Stimulated activated CD4-positive, alpha-beta T cell treated with anti-CD3 and anti-CD28 coated beads, Interleukin-2, amount 100 ng/mL, for 48 hours (primary cell): ENCODE data around the gene SORT1.
A peak's percentile ranks its signal among the peaks of the same experiment; 100 is the strongest.
"Not testable (repeated sequence)": the region's sequence is repeated elsewhere in the genome, so short reads cannot be mapped to it uniquely, and the experiment has no call there.

Experiments
- DNase-seq, 2 donors: peaks; one replicate each; pipeline ENCODE4 v3.0.0-alpha.2; 2020

Gene SORT1

GRCh38 chr1:109397581-109398342, at the start of gene SORT1:
SORT1 (minus strand) TSS chr1:109397918; CDS start chr1:109397892, 26 bp downstream.
- DNase-seq: peak; percentile 31 to 56

GRCh38 chr1:109445949-109446695, 48.4 kb upstream of the SORT1 start:
- not testable (repeated sequence) for DNase-seq

- no peak for DNase-seq
Observed at GRCh38 chr1:109444346-109444745, 46.6 kb upstream of the SORT1 start.

- no peak for DNase-seq
Observed at GRCh38 chr1:109443476-109443875, 45.8 kb upstream of the SORT1 start.

GRCh38 chr1:109441069-109441468, 43.4 kb upstream of the SORT1 start:
- DNase-seq: no peak

- DNase-seq: no peak
Observed at GRCh38 chr1:109438798-109439297, 41.1 kb upstream of the SORT1 start.

GRCh38 chr1:109434484-109434883, 36.8 kb upstream of the SORT1 start:
- no peak for DNase-seq

GRCh38 chr1:109433322-109433721, 35.6 kb upstream of the SORT1 start:
- DNase-seq: no peak

- no peak for DNase-seq
Observed at GRCh38 chr1:109432336-109432735, 34.6 kb upstream of the SORT1 start.

GRCh38 chr1:109427171-109427467, 29.4 kb upstream of the SORT1 start:
- no peak for DNase-seq

GRCh38 chr1:109426281-109427170, 28.8 kb upstream of the SORT1 start, which contains the start of gene PSMA5:
PSMA5 (minus strand) TSS chr1:109426448; CDS start chr1:109426330, 118 bp downstream.
- peak; percentile 86 to 90 for DNase-seq

- peak; percentile 50 to 52 for DNase-seq
Observed at GRCh38 chr1:109425391-109426280, 27.9 kb upstream of the SORT1 start.

GRCh38 chr1:109423498-109423897, 25.8 kb upstream of the SORT1 start:
- DNase-seq: no peak

- DNase-seq: no peak
Observed at GRCh38 chr1:109412551-109412950, 14.8 kb upstream of the SORT1 start.

GRCh38 chr1:109404838-109405237, 7.1 kb upstream of the SORT1 start:
- no peak for DNase-seq

- DNase-seq: no peak
Observed at GRCh38 chr1:109402025-109402424, 4.3 kb upstream of the SORT1 start.

- DNase-seq: no peak
Observed at GRCh38 chr1:109400035-109400655, 2.4 kb upstream of the SORT1 start.

- peak; percentile 22 to 27 for DNase-seq
Observed at GRCh38 chr1:109399326-109399957, 1.7 kb upstream of the SORT1 start.

GRCh38 chr1:109398343-109399225, 866 bp upstream of the SORT1 start:
- DNase-seq: peak in 1 of 2 donors; percentile 2
